GM12872 (cell line): ENCODE results near the gene RARS2.

Source experiments
- TF ChIP-seq, protein P1 (sequence below): IDR thresholded peaks from 3 replicates; pipeline ENCODE4 v1.5.1; 2011; ENCODE audit warnings: low read depth, mild to moderate bottlenecking, low read length, moderate library complexity; ENCODE audit not compliant: insufficient read depth

RARS2 gene

GRCh38 chr6:87590417-87590880 is 662 bp upstream of the RARS2 start:
- TF ChIP-seq, protein P1, sequence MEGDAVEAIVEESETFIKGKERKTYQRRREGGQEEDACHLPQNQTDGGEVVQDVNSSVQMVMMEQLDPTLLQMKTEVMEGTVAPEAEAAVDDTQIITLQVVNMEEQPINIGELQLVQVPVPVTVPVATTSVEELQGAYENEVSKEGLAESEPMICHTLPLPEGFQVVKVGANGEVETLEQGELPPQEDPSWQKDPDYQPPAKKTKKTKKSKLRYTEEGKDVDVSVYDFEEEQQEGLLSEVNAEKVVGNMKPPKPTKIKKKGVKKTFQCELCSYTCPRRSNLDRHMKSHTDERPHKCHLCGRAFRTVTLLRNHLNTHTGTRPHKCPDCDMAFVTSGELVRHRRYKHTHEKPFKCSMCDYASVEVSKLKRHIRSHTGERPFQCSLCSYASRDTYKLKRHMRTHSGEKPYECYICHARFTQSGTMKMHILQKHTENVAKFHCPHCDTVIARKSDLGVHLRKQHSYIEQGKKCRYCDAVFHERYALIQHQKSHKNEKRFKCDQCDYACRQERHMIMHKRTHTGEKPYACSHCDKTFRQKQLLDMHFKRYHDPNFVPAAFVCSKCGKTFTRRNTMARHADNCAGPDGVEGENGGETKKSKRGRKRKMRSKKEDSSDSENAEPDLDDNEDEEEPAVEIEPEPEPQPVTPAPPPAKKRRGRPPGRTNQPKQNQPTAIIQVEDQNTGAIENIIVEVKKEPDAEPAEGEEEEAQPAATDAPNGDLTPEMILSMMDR, result no peak

- TF ChIP-seq, protein P1, result no peak
These were observed 905 bp downstream of the RARS2 start for GRCh38 chr6:87588756-87589407.

DNA sequence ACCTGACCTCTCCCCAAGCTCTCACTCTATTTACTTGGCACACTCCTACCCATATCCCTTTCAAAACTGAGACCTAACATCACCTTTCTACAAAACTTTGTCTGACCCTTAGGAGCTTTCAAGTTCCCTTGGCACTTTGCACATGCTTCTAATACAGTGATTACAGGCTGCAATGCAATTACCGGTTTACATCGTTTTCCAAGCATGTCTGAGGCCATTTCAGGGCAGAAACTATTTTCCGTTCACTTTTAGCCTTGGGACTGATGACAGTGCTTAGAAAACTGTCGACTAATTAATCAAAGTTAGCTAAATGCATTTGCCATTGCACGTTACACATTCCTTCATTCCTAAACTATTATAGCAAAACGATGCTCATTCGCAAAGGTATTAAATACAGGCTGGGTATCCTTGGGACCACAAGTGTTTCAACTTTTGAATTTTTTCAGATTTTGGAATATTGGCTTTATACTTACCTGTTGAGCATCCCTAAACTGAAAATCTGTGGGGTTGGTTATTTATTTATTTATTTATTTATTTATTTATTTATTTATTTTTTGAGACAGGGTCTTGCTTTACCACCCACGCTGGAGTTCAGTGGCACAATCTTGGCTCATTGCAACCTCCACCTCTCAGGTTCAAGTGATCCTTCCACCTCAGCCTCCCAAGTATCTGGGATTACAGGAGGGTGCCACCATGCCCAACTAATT is 3.3 kb downstream of the RARS2 start:
- TF ChIP-seq, protein P1, result no peak

- TF ChIP-seq, protein P1, result no peak
These were observed 6.0 kb downstream of the RARS2 start for GRCh38 chr6:87583822-87584221.

DNA sequence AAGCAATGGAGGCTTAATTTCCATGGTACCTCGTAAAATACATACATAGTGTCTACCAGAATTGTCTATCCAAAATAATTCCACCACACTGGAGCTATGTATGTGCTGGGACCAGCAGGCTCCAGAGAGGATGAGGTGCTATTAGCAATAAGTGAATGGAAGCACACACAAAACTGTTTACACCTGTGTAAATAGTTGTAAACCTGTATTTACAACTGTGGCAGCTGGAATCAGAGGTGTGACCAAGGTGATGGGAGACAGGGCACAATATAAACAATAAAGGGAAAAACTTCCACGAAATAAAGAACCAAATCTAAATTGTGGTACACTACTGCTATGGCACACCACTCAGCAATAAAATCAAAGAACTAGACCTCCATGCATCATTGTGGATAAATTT is 14.4 kb downstream of the RARS2 start:
- TF ChIP-seq, protein P1, result no peak

GRCh38 chr6:87574237-87574804 is 15.5 kb downstream of the RARS2 start:
- TF ChIP-seq, protein P1, result no peak

DNA sequence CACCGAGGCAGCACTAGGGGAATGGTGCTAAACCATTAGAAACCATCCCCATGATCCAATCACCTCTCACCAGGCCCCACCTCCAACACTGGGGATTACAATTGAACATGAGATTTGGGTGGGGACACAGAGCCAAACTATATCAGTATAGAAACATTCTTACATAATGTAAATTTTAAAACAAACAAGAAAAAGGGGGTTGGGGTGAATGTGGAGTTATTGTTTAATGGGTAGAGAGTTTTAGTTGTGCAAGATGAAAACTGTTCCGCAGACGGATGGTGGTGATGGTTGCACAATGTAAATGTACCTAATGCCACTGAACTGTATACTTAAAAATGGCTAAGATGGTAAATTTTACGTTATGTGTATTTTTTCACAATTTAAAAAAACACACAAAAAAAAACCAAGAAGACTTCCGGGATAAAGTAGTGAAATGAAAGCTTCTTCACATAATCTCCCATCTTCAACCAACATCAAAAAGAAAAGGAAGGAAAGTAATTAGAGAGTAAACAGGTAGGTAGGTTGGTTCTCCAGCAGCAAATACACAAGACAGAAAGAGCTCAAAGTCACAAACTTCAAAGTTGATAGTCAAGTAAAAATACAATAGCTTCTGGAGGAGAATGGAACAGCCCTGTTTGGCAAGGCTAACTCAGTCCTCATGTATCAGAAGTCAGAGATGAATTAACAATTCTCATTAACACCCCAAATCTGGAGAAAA is 16.3 kb downstream of the RARS2 start:
- TF ChIP-seq, protein P1, result no peak
